Esophagus muscularis mucosa (tissue), 4 donors: ENCODE data around the gene B4GALT3. TPM values are rescaled to one million over a fixed set of nuclear protein-coding genes. Genes with fewer than 3 reads are reported as not detected.

Experiments
- DNase-seq: peaks from one replicate; pipeline ENCODE4 v3.0.0-alpha.2; 2017; ENCODE audit errors: extremely low spot score
- H3K27ac ChIP-seq, 4 donors: fragments of 200-600 bp; sonication (generic); replicated peaks in 1 of 4; 1 replicate in 3 of 4; 2 replicates in 1 of 4; pipeline ENCODE4 v1.5.1; 2016 to 2019; ENCODE audit warnings: mild to moderate bottlenecking in 1 of 4
- H3K27me3 ChIP-seq, 4 donors: fragments of 200-600 bp; sonication (generic); one replicate each; pipeline versions ENCODE4 v1.5.1 to v1.6.0; 2016 to 2019
- H3K36me3 ChIP-seq, 4 donors: fragments of 200-600 bp; sonication (generic); one replicate each; pipeline ENCODE4 v1.5.1; 2016 to 2019
- H3K4me1 ChIP-seq, 4 donors: fragments of 200-600 bp; sonication (generic); one replicate each; pipeline ENCODE4 v1.5.1; 2016 to 2019
- H3K4me3 ChIP-seq, 4 donors: fragments of 200-600 bp; sonication (generic); 1 replicate in 2 of 4; 2 replicates in 2 of 4; pipeline ENCODE4 v1.5.1; 2016 to 2019; ENCODE audit warnings: mild to moderate bottlenecking in 4 of 4, moderate library complexity in 1 of 4
- H3K9me3 ChIP-seq, 4 donors: fragments of 200-600 bp; sonication (generic); 1 replicate in 3 of 4; 2 replicates in 1 of 4; pipeline ENCODE4 v1.5.1; 2016 to 2019
- CTCF ChIP-seq, 3 experiments: fragments of 200-600 bp in 2 of 3; fragments of 450-650 bp in 1 of 3; sonication (generic) in 2 of 3; IDR thresholded peaks; one replicate each; pipeline ENCODE4 v1.5.1; 2017 to 2019; ENCODE audit warnings: antibody characterized with exemption in 3 of 3, mild to moderate bottlenecking in 2 of 3, moderate library complexity in 1 of 3
- EP300 ChIP-seq: sonication (generic); formaldehyde crosslinking; IDR thresholded peaks from one replicate; pipeline ENCODE4 v1.6.1; 2017; ENCODE audit warnings: antibody characterized with exemption
- POLR2A ChIP-seq: fragments of 450-650 bp; IDR thresholded peaks from one replicate; pipeline ENCODE4 v1.6.1; 2017; ENCODE audit warnings: antibody characterized with exemption, moderate library complexity, mild to moderate bottlenecking, low read depth
- POLR2AphosphoS5 ChIP-seq, 2 donors: sonication (generic); formaldehyde crosslinking; IDR thresholded peaks; one replicate each; pipeline ENCODE4 v1.6.1; 2017; ENCODE audit warnings: antibody characterized with exemption in 2 of 2
- WGBS: methylation state at CpG from one replicate; pipeline ENCODE4 v1.1.5; 2018; 5-methylcytosine and 5-hydroxymethylcytosine counted together
- intact Hi-C: fragments of 100-400 bp; cut with DNase I; formaldehyde crosslinking; loops from one replicate; pipeline ENCODE4 v1.15.1; 2023
- total RNA-seq, 4 donors: library from RNA; depleted of rRNA; stranded (reverse); fragments of >200 nt; gene quantifications; one replicate each; pipeline versions ENCODE4 v1.1.0 to v1.2.1, GENCODE V29; 2016

Gene B4GALT3
- total RNA-seq, 4 donors from 2014 or later = 14.1 to 26.5 (median 21.8) TPM

DNA sequence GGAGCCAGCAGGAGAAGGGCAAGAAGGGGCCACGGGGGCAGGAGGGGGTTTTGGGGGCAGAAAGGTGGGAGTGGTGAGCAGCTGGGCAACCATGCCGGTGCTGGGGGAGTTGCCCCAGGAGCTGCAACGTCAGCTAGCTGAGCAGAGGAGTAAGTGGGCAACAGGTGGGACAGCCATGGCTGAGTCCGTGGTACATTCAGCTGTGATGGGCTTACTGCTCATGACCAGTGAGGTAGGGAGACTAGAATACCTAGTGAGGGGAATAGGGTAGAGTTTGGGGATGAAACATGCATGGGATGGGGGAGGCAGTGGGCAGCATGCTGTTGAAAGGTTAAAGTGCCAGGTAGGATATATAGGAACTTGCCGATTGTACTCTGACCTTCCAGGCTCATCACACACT is 15.7 kb downstream of the B4GALT3 start:
- intact Hi-C loops = no loop called here
- 74% methylated on average over 5 of the region's 5 CpGs for WGBS
- Histone ChIP-seq H3K27me3 (peaks cover 0 to 3% (median 0%) of the 10 kb centered on the region in 4 donors), H3K27ac (no peak overlapping the region), H3K4me3 (no peak overlapping the region), H3K9me3 (no peaks in the 10 kb centered on the region), H3K36me3 (peaks cover 5 to 65% (median 44%) of the 10 kb centered on the region in 4 donors), H3K4me1 (peaks cover 34 to 53% (median 47%) of the 10 kb centered on the region in 4 donors)
- no peak for TF ChIP-seq POLR2A
- DNase-seq = no peak

- Histone ChIP-seq H3K4me1 (peaks cover 34 to 52% (median 45%) of the 10 kb centered on the region in 4 donors), H3K9me3 (no peaks in the 10 kb centered on the region), H3K27me3 (peaks cover 0 to 1% (median 0%) of the 10 kb centered on the region in 4 donors), H3K27ac (peak overlapping the region in 3 of 4 donors; percentile 87 to 90 (median 88)), H3K4me3 (peak overlapping the region in 2 of 4 donors; percentile 84 to 88), H3K36me3 (peaks cover 5 to 66% (median 45%) of the 10 kb centered on the region in 4 donors)
- TF ChIP-seq POLR2A = no peak
- no peak for TF ChIP-seq POLR2AphosphoS5 (IDR thresholded peaks at IDR 0.05)
- TF ChIP-seq EP300 = no peak
- TF ChIP-seq CTCF (IDR thresholded peaks at IDR 0.05) = no peak
- 92% methylated on average over 15 of the region's 22 CpGs for WGBS
- intact Hi-C loops = no loop called here
- no peak for DNase-seq
Observed at GRCh38 chr1:161160671-161161145, 16.6 kb downstream of the B4GALT3 start.

- peaks cover 5 to 64% (median 44%) of the 10 kb centered on the region in 4 donors for H3K36me3 ChIP-seq
- H3K4me1 ChIP-seq = peaks cover 29 to 52% (median 42%) of the 10 kb centered on the region in 4 donors
- 0% methylated on average over 8 of the region's 11 CpGs for WGBS
- no peak for DNase-seq
- H3K9me3 ChIP-seq = no peaks in the 10 kb centered on the region
- no peak for TF ChIP-seq EP300
- TF ChIP-seq CTCF (IDR thresholded peaks at IDR 0.05) = no peak
- TF ChIP-seq POLR2AphosphoS5 (IDR thresholded peaks at IDR 0.05) = no peak
- TF ChIP-seq POLR2A = no peak
- H3K27ac ChIP-seq = peak overlapping the region; percentile 87 to 90 (median 88)
- H3K4me3 ChIP-seq = peak overlapping the region; percentile 81 to 88 (median 86)
- intact Hi-C loops = no loop called here
- H3K27me3 ChIP-seq = no peaks in the 10 kb centered on the region
Observed at GRCh38 chr1:161159913-161160243, 17.4 kb downstream of the B4GALT3 start.

DNA sequence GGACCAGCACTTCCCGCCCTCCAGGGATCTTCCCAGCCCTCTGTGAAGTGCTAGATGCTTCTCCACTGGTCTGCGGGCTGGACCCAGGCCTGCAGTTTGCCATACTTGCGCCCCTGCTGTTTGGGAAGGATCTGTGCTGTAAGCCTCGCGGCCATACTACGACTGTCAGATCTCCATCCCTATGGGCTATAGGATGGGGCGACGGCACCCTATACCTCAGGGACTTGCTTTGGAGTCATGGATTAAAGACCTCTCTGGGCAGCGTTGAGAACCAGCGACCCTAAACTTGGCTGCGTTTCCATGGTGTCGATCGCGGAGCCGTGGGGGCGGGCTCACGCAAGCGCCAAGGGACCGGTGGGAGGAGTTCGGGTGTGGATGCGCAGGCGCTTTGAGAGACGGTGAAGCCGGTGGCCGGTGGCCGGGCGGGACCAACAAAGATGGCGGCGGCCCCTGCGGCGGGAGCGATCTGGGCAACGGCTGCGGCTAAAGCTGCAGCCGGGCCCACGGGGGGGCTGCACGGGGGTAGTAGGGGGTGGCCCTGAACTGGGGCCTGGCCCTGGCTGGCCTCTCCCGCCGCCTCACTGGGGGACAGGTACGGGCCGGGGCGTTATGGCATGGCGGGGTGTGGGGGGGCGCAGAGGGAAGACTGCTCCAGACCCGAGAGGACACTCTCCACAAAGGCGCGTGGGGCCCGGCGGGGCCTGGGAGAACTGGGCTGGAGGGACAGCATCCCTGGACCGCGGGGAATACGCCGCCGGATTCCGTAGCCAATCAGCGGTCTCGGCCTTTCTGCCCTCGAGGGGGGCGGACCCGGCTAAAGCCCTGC is 18.0 kb downstream of the B4GALT3 start, which contains the start of gene USP21:
TSS of gene USP21 (plus strand) at position 414 of the 826 bp plus-strand sequence. CDS start 1,141 bp downstream, outside the sequence.
- TF ChIP-seq EP300 (no peak), CTCF (IDR thresholded peaks at IDR 0.05) (peak in 2 of 3 experiments; percentile 24 to 47), POLR2AphosphoS5 (IDR thresholded peaks at IDR 0.05) (peak; percentile 81 to 85)
- Histone ChIP-seq H3K27me3 (no peaks in the 10 kb centered on the region), H3K9me3 (no peaks in the 10 kb centered on the region), H3K27ac (peak within 1 kb of the TSS; percentile 87 to 90 (median 88)), H3K4me1 (peaks cover 35 to 56% (median 46%) of the 10 kb centered on the region in 4 donors), H3K4me3 (peak within 1 kb of the TSS; percentile 81 to 88 (median 86)), H3K36me3 (peaks cover 5 to 58% (median 41%) of the 10 kb centered on the region in 4 donors)
- peak; percentile 98 for DNase-seq
- WGBS = under 1% methylated on average over 36 of the region's 60 CpGs
- intact Hi-C loops = no loop called here

DNA sequence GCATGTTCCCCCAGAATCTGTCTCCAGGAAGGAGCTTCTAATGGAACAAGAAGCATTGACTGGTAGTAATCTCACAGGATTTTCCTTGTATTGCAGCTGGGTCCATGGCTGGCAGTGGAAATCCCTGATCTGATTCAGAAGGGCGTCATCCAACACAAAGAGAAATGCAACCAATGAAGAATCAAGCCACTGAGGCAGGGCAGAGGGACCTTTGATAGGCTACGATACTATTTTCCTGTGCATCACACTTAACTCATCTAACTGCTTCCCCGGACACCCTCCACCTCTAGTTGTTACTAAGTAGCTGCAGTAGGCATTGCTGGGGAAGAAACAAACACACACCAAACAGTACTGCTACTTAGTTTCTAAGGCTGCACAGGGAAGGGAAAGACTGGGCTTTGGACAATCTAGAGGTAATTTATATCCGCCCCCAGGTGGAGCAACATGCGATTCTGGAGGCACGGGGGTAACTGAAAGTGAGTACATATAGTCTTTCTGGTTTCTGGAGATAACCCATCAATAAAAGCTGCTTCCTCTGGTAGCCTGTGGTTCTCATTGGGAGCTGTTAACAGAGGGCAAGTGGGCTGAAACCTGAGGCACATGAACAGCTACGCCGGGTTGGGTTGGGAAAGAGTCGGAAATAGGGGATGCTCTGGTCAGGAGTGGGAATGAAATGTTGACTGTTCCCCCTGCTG is 18.8 kb downstream of the B4GALT3 start:
- Histone ChIP-seq H3K27me3 (no peaks in the 10 kb centered on the region), H3K4me1 (peaks cover 36 to 56% (median 46%) of the 10 kb centered on the region in 4 donors), H3K36me3 (peaks cover 5 to 50% (median 34%) of the 10 kb centered on the region in 4 donors), H3K9me3 (no peaks in the 10 kb centered on the region), H3K27ac (peak overlapping the region; percentile 87 to 90 (median 88)), H3K4me3 (peak overlapping the region; percentile 81 to 88 (median 86))
- no peak for DNase-seq
- intact Hi-C loops = no loop called here
- TF ChIP-seq POLR2A = no peak
- TF ChIP-seq EP300 = no peak
- no peak for TF ChIP-seq POLR2AphosphoS5 (IDR thresholded peaks at IDR 0.05)
- TF ChIP-seq CTCF (IDR thresholded peaks at IDR 0.05) = no peak
- 74% methylated on average over 9 of the region's 9 CpGs for WGBS
